Gastroesophageal sphincter (tissue), 4 donors: ENCODE measurements around the gene LMNTD2. TPM values are rescaled to one million over a fixed set of nuclear protein-coding genes. Genes with fewer than 3 reads are reported as not detected.

Experiments used
- ATAC-seq: fragments of 150-250 bp; one replicate; pipeline ENCODE4 v1.9.1; 2016; ENCODE audit warnings: mild to moderate bottlenecking, moderate library complexity
- H3K27ac ChIP-seq, 4 donors: fragments of 200-600 bp; sonication (generic) in 3 of 4; 1 replicate in 3 of 4; 2 replicates in 1 of 4; pipeline ENCODE4 v1.5.1; 2016 to 2019
- H3K27me3 ChIP-seq: fragments of 200-600 bp; sonication (generic); one replicate; pipeline ENCODE4 v1.5.1; 2019
- H3K36me3 ChIP-seq, 2 donors: fragments of 200-600 bp; sonication (generic); one replicate each; pipeline ENCODE4 v1.5.1; 2019; ENCODE audit warnings: control low read depth in 1 of 2
- H3K4me1 ChIP-seq, 3 donors: fragments of 200-600 bp; sonication (generic); 1 replicate in 2 of 3; 2 replicates in 1 of 3; pipeline ENCODE4 v1.5.1; 2016 to 2019; ENCODE audit warnings: control low read depth in 2 of 3
- H3K4me3 ChIP-seq, 2 donors: fragments of 200-600 bp; sonication (generic); one replicate each; pipeline ENCODE4 v1.5.1; 2019; ENCODE audit warnings: mild to moderate bottlenecking in 1 of 2, moderate library complexity in 1 of 2
- H3K9me3 ChIP-seq, 3 donors: fragments of 200-600 bp; sonication (generic); one replicate each; pipeline ENCODE4 v1.5.1; 2017 to 2019; ENCODE audit warnings: control low read depth in 2 of 3
- CTCF ChIP-seq, 4 experiments: fragments of 200-600 bp in 2 of 4; fragments of 450-650 bp in 2 of 4; sonication (generic) in 1 of 4; IDR thresholded peaks; one replicate each; pipeline ENCODE4 v1.5.1; 2017 to 2019; ENCODE audit warnings: antibody characterized with exemption in 4 of 4, mild to moderate bottlenecking in 2 of 4, moderate library complexity in 2 of 4
- EP300 ChIP-seq: sonication (generic); formaldehyde crosslinking; IDR thresholded peaks from one replicate; pipeline ENCODE4 v1.6.1; 2017; ENCODE audit warnings: antibody characterized with exemption, mild to moderate bottlenecking
- POLR2A ChIP-seq, 2 donors: fragments of 450-650 bp; IDR thresholded peaks; one replicate each; pipeline ENCODE4 v1.6.1; 2017; ENCODE audit warnings: antibody characterized with exemption in 2 of 2, mild to moderate bottlenecking in 2 of 2, moderate library complexity in 1 of 2
- POLR2AphosphoS5 ChIP-seq: sonication (generic); formaldehyde crosslinking; IDR thresholded peaks from one replicate; pipeline ENCODE4 v1.6.1; 2017; ENCODE audit warnings: antibody characterized with exemption
- WGBS, 2 donors: methylation state at CpG; one replicate each; pipeline ENCODE4 v1.1.5; 2018; ENCODE audit warnings: low coverage in 1 of 2; 5-methylcytosine and 5-hydroxymethylcytosine counted together
- total RNA-seq, 4 donors: library from RNA; depleted of rRNA; stranded (reverse); fragments of >200 nt; gene quantifications; one replicate each; pipeline ENCODE4 v1.1.0, GENCODE V29; 2016

LMNTD2 gene
- total RNA-seq, 4 donors from 2014 or later: 0.81 to 2.1 (median 1.1) TPM

- Histone ChIP-seq H3K36me3 (peaks cover 0 to 100% of the 10 kb centered on the region in 2 donors), H3K9me3 (no peaks in the 10 kb centered on the region)
Observed at GRCh38 chr11:595400-595799, 34.9 kb upstream of the LMNTD2 start.

GRCh38 chr11:593347-593746, 32.8 kb upstream of the LMNTD2 start:
- no peaks in the 10 kb centered on the region for H3K27me3 ChIP-seq
- H3K36me3 ChIP-seq: peaks cover 0 to 100% of the 10 kb centered on the region in 2 donors
- H3K4me1 ChIP-seq: no peaks in the 10 kb centered on the region
- WGBS, 2 donors: 89% methylated on average over 9 of the region's 21 CpGs; no CpG with 5 or more reads in 1 of the 2 donors
- H3K27ac ChIP-seq: no peak overlapping the region
- no peak overlapping the region for H3K4me3 ChIP-seq
- no peak for ATAC-seq
- TF ChIP-seq POLR2AphosphoS5: no peak
- no peak for TF ChIP-seq CTCF (IDR thresholded peaks at IDR 0.05)
- no peak for TF ChIP-seq POLR2A (IDR thresholded peaks at IDR 0.05)
- TF ChIP-seq EP300: no peak
- H3K9me3 ChIP-seq: no peaks in the 10 kb centered on the region

More at GRCh38 chr11:595400-595799, 34.9 kb upstream of the LMNTD2 start:
- H3K4me1 ChIP-seq: no peaks in the 10 kb centered on the region
- no peak for ATAC-seq
- TF ChIP-seq POLR2AphosphoS5 (no peak), POLR2A (IDR thresholded peaks at IDR 0.05) (no peak), CTCF (IDR thresholded peaks at IDR 0.05) (no peak), EP300 (no peak)
- H3K4me3 ChIP-seq: no peak overlapping the region
- H3K27me3 ChIP-seq: no peaks in the 10 kb centered on the region
- WGBS, 2 donors: 80 to 93% methylated on average over 2 to 3 of the region's 10 CpGs
- H3K27ac ChIP-seq: no peak overlapping the region

GRCh38 chr11:592918-593317, 32.4 kb upstream of the LMNTD2 start:
- no peak overlapping the region for H3K4me3 ChIP-seq
- no peaks in the 10 kb centered on the region for H3K4me1 ChIP-seq
- H3K27me3 ChIP-seq: no peaks in the 10 kb centered on the region
- TF ChIP-seq CTCF (IDR thresholded peaks at IDR 0.05): no peak
- no peak for TF ChIP-seq POLR2A (IDR thresholded peaks at IDR 0.05)
- no peak for TF ChIP-seq POLR2AphosphoS5
- TF ChIP-seq EP300: no peak
- ATAC-seq: no peak
- H3K36me3 ChIP-seq: peaks cover 0 to 100% of the 10 kb centered on the region in 2 donors
- H3K9me3 ChIP-seq: no peaks in the 10 kb centered on the region
- 83 to 96% methylated on average over 5 to 8 of the region's 10 CpGs for WGBS, 2 donors
- H3K27ac ChIP-seq: no peak overlapping the region

GRCh38 chr11:592501-592900, 32.0 kb upstream of the LMNTD2 start:
- 92 to 100% methylated on average over 1 to 19 of the region's 22 CpGs for WGBS, 2 donors
- Histone ChIP-seq H3K27me3 (no peaks in the 10 kb centered on the region), H3K4me3 (no peak overlapping the region), H3K4me1 (no peaks in the 10 kb centered on the region), H3K27ac (no peak overlapping the region), H3K9me3 (no peaks in the 10 kb centered on the region), H3K36me3 (peaks cover 0 to 100% of the 10 kb centered on the region in 2 donors)
- no peak for ATAC-seq
- TF ChIP-seq POLR2A (IDR thresholded peaks at IDR 0.05): no peak

GRCh38 chr11:590997-591396, 30.5 kb upstream of the LMNTD2 start:
- Histone ChIP-seq H3K27ac (no peak overlapping the region), H3K36me3 (peaks cover 0 to 100% of the 10 kb centered on the region in 2 donors), H3K4me1 (no peaks in the 10 kb centered on the region), H3K4me3 (no peak overlapping the region), H3K27me3 (no peaks in the 10 kb centered on the region), H3K9me3 (no peaks in the 10 kb centered on the region)
- no peak for ATAC-seq
- WGBS, 2 donors: 74 to 100% methylated on average over 2 to 10 of the region's 11 CpGs
- TF ChIP-seq POLR2A (IDR thresholded peaks at IDR 0.05) (no peak), EP300 (no peak), CTCF (IDR thresholded peaks at IDR 0.05) (no peak), POLR2AphosphoS5 (no peak)
